IPS DF 4.7 (cell line): ENCODE data around the gene SLC16A11.
"Not testable (repeated sequence)": the region's sequence is repeated elsewhere in the genome, so short reads cannot be mapped to it uniquely, and the experiment has no call there.

Experiments used
- DNase-seq: peaks from one replicate; pipeline ENCODE4 v3.0.0-alpha.2; 2013; ENCODE audit warnings: low spot score; ENCODE audit errors: extremely low read depth

The SLC16A11 gene

DNA sequence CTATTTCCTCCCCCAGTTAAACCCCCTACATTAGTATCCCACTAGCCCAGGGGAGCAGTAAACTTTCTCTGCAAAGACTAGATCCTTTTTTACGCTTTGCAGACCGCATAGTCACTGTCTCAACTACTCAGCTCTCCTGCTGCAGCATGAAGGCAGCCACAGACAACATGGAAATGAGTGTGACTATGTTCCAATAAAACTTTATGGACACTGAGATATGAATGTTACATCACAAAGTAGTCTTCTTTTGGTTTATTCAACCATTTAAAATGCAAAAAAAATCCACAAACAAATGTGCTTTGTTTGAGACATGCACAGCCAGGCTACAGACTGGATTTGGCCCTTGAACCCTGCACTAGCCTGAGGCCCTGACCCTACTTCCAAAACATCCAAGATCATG, 33.4 kb downstream of the SLC16A11 start:
- DNase-seq, result no peak

DNA sequence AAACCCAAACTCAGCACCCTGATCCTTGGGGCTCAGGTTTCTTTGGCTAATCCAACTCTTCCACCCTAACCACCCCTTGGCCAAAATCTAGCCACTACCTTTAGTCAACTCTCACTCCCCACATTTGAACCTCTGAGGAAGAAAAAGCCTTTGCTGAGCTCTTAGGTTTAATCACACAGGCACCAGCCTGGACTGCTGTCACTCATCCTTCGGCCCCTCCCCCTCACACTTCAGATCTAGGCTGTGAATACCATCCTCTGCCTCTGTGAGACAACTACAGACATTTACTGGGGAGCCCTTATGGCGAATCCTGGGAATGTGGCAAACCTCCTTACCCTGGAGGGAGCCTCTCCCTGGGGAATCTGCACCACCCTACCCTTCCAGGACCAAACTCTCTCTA, 36.7 kb downstream of the SLC16A11 start:
- DNase-seq, result no peak

DNA sequence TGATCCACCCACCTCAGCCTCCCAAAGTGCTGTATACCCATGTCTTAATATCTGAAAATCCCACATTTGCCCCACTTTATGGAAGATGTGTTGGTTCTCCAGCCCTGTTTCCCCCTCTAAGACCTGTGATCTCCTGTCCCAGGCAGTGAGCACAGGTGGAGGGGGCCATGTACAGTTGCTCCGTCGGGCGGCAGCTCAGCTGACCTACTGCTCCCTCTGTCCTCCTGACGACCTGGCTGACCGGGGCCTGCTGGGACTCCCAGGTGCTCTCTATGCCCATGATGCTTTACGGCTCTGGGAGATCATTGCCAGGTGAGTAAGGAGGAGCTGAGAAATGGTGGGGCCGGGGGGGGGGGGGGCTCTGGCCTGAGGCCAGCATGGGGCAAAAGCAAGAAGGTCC, 38.2 kb downstream of the SLC16A11 start:
- no peak for DNase-seq

DNA sequence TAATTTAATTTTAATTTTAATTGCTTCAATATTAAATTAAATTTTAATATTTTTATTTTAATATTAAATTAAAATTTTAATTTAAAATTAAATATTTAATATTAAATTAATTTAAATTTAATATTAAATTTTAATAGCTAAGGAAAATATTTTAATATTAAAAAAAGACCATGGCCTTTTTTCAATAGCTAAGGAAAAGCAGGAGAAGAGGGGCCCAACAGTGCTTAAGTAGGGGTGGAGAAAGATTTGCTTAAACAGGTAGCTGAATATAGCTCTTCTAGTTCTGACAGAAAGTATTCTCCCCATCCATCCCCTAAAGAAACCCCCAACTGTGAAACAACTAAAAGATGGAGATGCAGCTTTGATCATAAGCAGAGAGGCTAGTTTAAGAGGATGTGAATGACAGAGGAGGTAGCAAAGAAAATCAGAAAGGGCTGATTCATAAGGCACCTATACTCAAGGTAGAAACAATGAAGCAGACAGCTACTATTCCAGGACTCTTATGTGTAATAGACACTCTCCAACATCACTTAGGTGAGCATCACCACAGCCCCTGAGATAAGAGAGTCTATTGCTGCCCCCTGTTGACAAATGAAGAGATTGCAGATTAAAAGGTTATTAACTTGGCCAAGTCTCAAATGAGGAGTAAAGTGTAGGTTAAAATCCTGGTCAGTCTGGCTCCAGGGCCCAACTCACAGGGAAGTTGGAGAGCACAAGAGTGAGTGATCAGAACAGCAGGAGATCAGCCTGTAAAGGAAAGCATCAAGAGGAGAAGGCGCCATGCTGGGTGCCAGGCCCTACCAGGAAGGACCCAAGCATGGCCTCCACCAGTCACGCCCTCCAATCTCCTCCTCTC, 39.3 kb downstream of the SLC16A11 start:
- no peak for DNase-seq

- DNase-seq, result no peak
Observed at GRCh38 chr17:7003745-7004144, 40.1 kb downstream of the SLC16A11 start.

- no peak for DNase-seq
Observed at GRCh38 chr17:7002288-7003047, 41.4 kb downstream of the SLC16A11 start.

GRCh38 chr17:7001318-7001961, 42.5 kb downstream of the SLC16A11 start:
- no peak for DNase-seq

DNA sequence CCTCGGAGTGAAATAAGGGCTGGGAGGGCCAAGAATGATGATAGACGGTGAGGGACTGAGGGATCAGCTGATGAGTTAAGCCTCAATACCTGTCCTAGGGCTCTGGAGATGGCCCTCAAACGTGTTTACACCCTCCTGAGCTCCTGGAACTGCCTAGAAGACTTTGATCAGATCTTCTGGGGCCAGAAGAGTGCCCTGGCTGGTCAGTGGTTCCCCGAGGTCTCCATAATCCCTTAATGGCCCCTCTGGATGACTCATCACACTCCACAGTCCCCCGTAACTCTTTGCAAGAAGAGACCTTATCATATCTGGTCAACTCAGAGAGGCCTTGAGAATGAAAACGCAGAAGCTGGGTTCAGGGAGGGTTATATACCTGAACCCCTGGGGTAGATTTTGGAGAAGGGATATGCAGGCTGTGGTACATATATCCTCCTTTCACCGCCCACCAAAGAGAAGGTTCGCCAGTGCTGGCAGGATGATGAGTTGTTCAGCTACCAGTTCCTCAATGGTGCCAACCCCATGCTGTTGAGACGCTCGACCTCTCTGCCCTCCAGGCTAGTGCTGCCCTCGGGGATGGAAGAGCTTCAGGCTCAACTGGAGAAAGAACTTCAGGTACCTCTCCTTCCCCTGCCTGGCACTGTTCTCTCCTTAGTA, 44.9 kb downstream of the SLC16A11 start:
- DNase-seq, result no peak

DNA sequence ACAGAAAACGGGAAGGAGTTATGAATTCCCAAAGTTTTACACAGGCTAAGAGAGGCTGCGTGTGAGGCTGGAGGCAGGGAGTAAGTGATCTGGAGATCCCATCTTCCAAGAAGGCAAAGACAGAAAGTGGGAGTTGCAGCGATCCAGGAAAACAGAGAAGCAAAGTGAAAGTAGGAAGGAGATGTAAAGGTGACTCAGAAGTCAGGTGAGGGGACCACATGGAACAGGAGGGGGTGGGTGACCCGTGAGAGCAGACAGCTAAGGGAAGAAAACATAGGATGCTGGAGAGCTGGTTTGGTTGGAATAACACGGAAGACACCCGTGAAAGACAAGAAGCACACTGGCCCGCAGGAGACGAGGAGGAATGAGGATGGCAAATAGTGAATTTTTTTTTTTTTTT, 46.7 kb downstream of the SLC16A11 start:
- DNase-seq, result no peak

DNA sequence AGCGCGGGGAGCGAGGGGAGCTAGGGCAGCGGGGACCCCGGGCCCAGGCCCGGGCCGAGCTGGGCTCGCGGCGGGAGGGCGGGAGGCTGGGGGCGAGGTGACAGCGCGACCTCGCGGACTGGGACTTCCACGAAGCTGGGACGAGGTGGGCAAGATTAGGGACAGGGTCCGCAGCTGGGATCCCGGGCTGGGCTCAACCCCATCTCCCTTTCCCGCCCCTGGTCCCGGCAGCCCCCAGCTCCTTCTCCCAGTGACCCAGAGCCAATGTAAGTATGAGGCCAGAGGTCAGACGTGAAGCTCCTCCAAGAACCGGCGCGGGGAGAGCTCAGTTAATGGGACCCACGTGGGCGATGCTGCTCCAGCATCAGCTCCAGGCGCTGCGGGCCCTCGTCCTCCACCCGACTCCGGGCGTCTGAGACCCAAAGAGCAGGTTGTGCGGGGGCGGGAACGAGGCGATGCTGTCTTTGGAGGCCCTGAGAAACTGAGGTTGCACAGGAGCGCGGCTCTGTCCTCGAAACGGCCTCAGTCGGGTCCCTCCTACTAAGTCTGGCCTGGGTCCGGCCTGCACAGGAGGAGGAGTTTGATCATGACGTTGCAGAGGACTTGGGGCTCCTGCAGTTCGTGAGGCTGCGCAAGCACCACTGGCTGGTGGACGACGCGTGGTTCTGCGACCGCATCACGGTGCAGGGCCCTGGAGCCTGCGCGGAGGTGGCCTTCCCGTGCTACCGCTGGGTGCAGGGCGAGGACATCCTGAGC, 47.5 kb downstream of the SLC16A11 start:
- DNase-seq, result no peak

GRCh38 chr17:6995500-6996255, 48.2 kb downstream of the SLC16A11 start, which contains the start of gene ALOX12:
Gene ALOX12, plus strand, starts transcription at chr17:6996049. Its CDS starts 69 bp downstream, at chr17:6996118.
- no peak for DNase-seq

- no peak for DNase-seq
Observed at GRCh38 chr17:6994666-6995256, 49.1 kb downstream of the SLC16A11 start.

DNA sequence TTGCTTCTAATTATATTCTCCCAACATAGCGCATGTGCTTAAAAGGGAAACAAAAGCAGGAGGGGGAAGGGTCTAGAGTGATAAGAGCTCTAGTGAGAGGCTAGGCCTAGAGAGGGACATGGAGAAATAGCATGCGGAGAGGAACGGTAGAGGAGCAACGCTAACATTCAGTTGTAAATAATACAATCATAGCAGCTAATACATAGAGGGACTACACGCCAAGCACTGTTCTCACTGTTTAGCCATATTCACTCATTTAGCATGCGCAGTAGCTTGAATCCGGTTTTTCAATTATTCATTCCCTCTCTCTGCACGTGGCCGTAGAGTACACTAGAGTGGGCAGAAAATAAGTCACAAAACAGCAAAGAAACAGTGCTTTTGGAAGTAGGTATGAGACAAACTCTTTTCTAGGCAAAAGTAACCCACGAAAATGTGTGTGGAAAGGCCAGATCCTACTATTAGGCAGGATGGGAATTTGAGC, 49.7 kb downstream of the SLC16A11 start:
- no peak for DNase-seq

DNA sequence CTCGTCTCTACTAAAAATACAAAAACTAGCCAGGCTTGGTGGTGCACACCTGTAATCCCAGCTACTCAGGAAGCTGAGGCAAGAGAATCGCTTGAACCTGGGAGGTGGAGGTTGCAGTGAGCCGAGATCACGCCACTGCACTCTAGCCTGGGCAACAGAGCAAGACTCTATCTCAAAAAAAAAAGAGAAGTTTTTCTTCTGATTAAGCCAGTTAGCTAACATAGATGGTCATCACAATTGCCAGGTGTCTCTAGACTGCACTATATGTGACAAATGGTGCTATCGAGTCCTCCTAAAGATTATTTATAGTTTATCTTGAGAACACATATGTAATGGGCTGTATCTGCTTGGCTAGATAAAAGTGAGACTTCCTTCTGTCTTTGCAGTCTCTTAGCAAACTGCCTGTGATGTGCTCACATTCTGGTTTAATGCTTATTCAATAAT, 50.3 kb downstream of the SLC16A11 start:
- DNase-seq, result not testable (repeated sequence)
